ENCODE results near the gene ECHDC3. TPM values are rescaled to one million over a fixed set of nuclear protein-coding genes. Genes with fewer than 3 reads are reported as not detected.

Gene ECHDC3
- polyA plus RNA-seq, 1 of the 3 experiments (the other 2 are of a cell fraction), result 13.5 TPM

GRCh38 chr10:11743461-11744338 lies 1.5 kb downstream of the ECHDC3 start:
- ChIA-PET POLR2A (no interaction called here), CTCF (interaction anchor here (0.6 to 6.8 kb wide), 3 partner anchors 14 to 242 kb away, joined by 3 to 43 read pairs (median 4); no protein-coding TSS in a partner anchor)
- no peaks in the 10 kb centered on the region for H3K27me3 ChIP-seq (ENCODE audit: insufficient read depth)
- H3K27ac ChIP-seq (ENCODE audit: low read depth in 2 of 2, low read length in 1 of 2), result no peak overlapping the region
- 83% methylated on average over 8 of the region's 9 CpGs for WGBS (ENCODE audit: low lambda C conversion rate)
- peaks cover 0 to 14% of the 10 kb centered on the region in 2 experiments; a peak in 1 of 4 replicates for H3K4me1 ChIP-seq (ENCODE audit: control insufficient read depth in 1 of 2, insufficient read depth in 2 of 2, low read depth in 1 of 2, low read length in 1 of 2)
- H3K36me3 ChIP-seq (replicated peaks in 1 of 2; ENCODE audit: control insufficient read depth in 1 of 2, insufficient read depth in 2 of 2, low read length in 1 of 2), result no peaks in the 10 kb centered on the region
- H3F3A ChIP-seq (replicated peaks; ENCODE audit: insufficient read depth), result no peaks in the 10 kb centered on the region
- H2AFZ ChIP-seq (ENCODE audit: low read depth), result no peak overlapping the region
- H4K20me1 ChIP-seq (ENCODE audit: insufficient read depth), result no peaks in the 10 kb centered on the region
- no peak overlapping the region; a peak in 1 of 4 replicates for H3K4me3 ChIP-seq (ENCODE audit: low read depth in 2 of 2, low read length in 1 of 2)
- DNase-seq, result no peak
- no peaks in the 10 kb centered on the region for H3K79me2 ChIP-seq (ENCODE audit: insufficient read depth)
- H3K9ac ChIP-seq, result no peak overlapping the region
- H3K9me3 ChIP-seq, result no peaks in the 10 kb centered on the region
- no peaks in the 10 kb centered on the region for H3K9me2 ChIP-seq
- no peak overlapping the region; the same call in 1 of the 2 replicates for H3K4me2 ChIP-seq
- TF ChIP-seq CHD2 (IDR thresholded peaks at IDR 0.05; ENCODE audit: low read length, partially characterized antibody) (no peak), EP300 (IDR thresholded peaks at IDR 0.05; ENCODE audit: borderline replicate concordance in 1 of 2, low read depth in 1 of 2, low read length in 1 of 2) (no peak), FOSL2 (IDR thresholded peaks at IDR 0.05; ENCODE audit: borderline replicate concordance, low read depth) (no peak), REST (IDR thresholded peaks at IDR 0.05; ENCODE audit: low read depth, low read length) (no peak), TEAD4 (IDR thresholded peaks at IDR 0.05; ENCODE audit: borderline replicate concordance, insufficient read depth) (no peak), POLR2AphosphoS5 (IDR thresholded peaks at IDR 0.05; ENCODE audit: low read depth, low read length) (no peak), IRF3 (IDR thresholded peaks at IDR 0.05; ENCODE audit: low read depth, low read length) (no peak), EZH2phosphoT487 (IDR thresholded peaks at IDR 0.05; ENCODE audit: borderline replicate concordance, low read depth) (no peak), RFX5 (IDR thresholded peaks at IDR 0.05; ENCODE audit: low read length) (no peak), GABPA (IDR thresholded peaks at IDR 0.05; ENCODE audit: low read depth) (no peak), TCF12 (IDR thresholded peaks at IDR 0.05) (no peak), JUND (IDR thresholded peaks at IDR 0.05) (no peak), PBX3 (IDR thresholded peaks at IDR 0.05) (no peak), FOXJ3 (CRISPR knock-in tag; IDR thresholded peaks at IDR 0.05) (no peak), MEF2A (IDR thresholded peaks at IDR 0.05; ENCODE audit: borderline replicate concordance, low read depth) (no peak), RXRA (IDR thresholded peaks at IDR 0.05; ENCODE audit: borderline replicate concordance, low read depth) (no peak)

Measured in SK-N-SH (cell line).